ENCODE data around the gene CDC42EP4.
A peak's percentile ranks its signal among the peaks of the same experiment; 100 is the strongest.
"Not testable (repeated sequence)": the region's sequence is repeated elsewhere in the genome, so short reads cannot be mapped to it uniquely, and the experiment has no call there.

CDC42EP4 gene

GRCh38 chr17:73320601-73321264 is 8.9 kb upstream of the CDC42EP4 start:
- no peak for DNase-seq (ENCODE audit: low read depth)

GRCh38 chr17:73319766-73320165 is 8.0 kb upstream of the CDC42EP4 start:
- no peak for DNase-seq (ENCODE audit: low read depth)

- no peak for DNase-seq (ENCODE audit: low read depth)
Observed at GRCh38 chr17:73318836-73319235, 7.0 kb upstream of the CDC42EP4 start.

GRCh38 chr17:73318427-73318813 is 6.6 kb upstream of the CDC42EP4 start:
- DNase-seq (ENCODE audit: low read depth), result no peak

- no peak for DNase-seq (ENCODE audit: low read depth)
Observed at GRCh38 chr17:73317513-73318426, 6.0 kb upstream of the CDC42EP4 start.

- no peak for DNase-seq (ENCODE audit: low read depth)
Observed at GRCh38 chr17:73316919-73317505, 5.2 kb upstream of the CDC42EP4 start.

- no peak for DNase-seq (ENCODE audit: low read depth)
Observed at GRCh38 chr17:73315471-73315870, 3.7 kb upstream of the CDC42EP4 start.

GRCh38 chr17:73313526-73314127 is 1.8 kb upstream of the CDC42EP4 start:
- DNase-seq (ENCODE audit: low read depth), result no peak

GRCh38 chr17:73312887-73313286 is 1.1 kb upstream of the CDC42EP4 start:
- DNase-seq (ENCODE audit: low read depth), result not testable (repeated sequence)

GRCh38 chr17:73311428-73311780 is 397 bp downstream of the CDC42EP4 start:
- DNase-seq (ENCODE audit: low read depth), result peak; percentile 4

- no peak for DNase-seq (ENCODE audit: low read depth)
Observed at GRCh38 chr17:73309727-73310596, 1.8 kb downstream of the CDC42EP4 start.

- not testable (repeated sequence) for DNase-seq (ENCODE audit: low read depth)
Observed at GRCh38 chr17:73308959-73309358, 2.8 kb downstream of the CDC42EP4 start.

- no peak for DNase-seq (ENCODE audit: low read depth)
Observed at GRCh38 chr17:73308017-73308823, 3.6 kb downstream of the CDC42EP4 start.

GRCh38 chr17:73307130-73307529 is 4.7 kb downstream of the CDC42EP4 start:
- no peak for DNase-seq (ENCODE audit: low read depth)

- DNase-seq (ENCODE audit: low read depth), result no peak
Observed at GRCh38 chr17:73305845-73306836, 5.7 kb downstream of the CDC42EP4 start.

GRCh38 chr17:73304971-73305812 is 6.6 kb downstream of the CDC42EP4 start:
- DNase-seq (ENCODE audit: low read depth), result no peak

GRCh38 chr17:73304438-73304837 is 7.4 kb downstream of the CDC42EP4 start:
- DNase-seq (ENCODE audit: low read depth), result no peak

- DNase-seq (ENCODE audit: low read depth), result no peak
Observed at GRCh38 chr17:73302189-73302588, 9.6 kb downstream of the CDC42EP4 start.

- DNase-seq (ENCODE audit: low read depth), result no peak
Observed at GRCh38 chr17:73301369-73301768, 10.4 kb downstream of the CDC42EP4 start.
